Measurements from ENCODE around the gene RORC.

The RORC gene

DNA sequence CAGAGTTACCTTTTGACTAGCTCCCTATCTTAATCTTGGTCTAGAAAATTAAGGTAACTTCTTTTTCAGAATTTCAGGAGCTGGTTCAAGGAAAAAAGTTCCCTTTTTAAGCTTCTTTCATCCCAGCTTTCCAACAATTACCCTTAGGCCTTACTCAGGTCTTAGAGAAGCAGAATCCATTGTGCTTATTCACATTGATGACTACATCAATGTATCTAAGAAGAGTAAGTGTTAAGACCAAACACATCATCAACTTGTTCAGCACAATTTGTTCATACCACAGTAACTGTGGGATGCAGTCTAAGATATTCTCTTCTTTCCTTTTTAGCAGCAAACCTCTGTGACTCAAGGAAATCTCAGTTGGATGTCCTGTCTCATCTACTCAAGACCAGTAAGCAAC is 72.4 kb downstream of the RORC start:
- Histone ChIP-seq H3K27me3 (ENCODE audit: control insufficient read depth, insufficient read depth, low read length) (no peaks in the 10 kb centered on the region), H3K36me3 (ENCODE audit: control insufficient read depth, insufficient read depth, low read length) (peaks cover 18% of the 10 kb centered on the region), H3K27ac (ENCODE audit: low read length) (no peak overlapping the region), H3K4me1 (ENCODE audit: control insufficient read depth, insufficient read depth, low read length) (peaks cover 1% of the 10 kb centered on the region; the same call in 1 of the 2 replicates), H3K9me3 (ENCODE audit: control insufficient read depth, insufficient read depth, low read length) (no peaks in the 10 kb centered on the region), H3K4me3 (ENCODE audit: low read length) (no peak overlapping the region)
- no peak for DNase-seq (ENCODE audit: low read depth, low spot score)

DNA sequence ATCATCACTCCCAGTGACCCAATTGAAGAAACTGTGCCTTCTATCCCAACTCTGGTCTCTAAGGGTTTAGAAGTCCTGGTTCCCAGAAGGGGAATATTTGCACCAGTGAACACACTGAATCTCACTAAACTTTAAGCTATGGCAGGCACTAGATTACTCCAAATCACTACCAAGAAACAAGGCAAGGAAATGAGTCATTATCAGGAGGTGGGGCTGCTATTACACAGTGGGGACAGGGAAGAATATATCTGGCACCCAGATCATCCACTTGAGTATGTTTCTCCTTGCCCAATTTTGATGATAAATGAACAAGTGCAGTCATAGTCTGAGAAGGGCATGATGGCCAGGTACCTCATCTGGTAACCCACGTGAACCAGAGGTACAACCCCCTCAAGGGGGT is 75.3 kb downstream of the RORC start:
- WGBS (ENCODE audit: insufficient coverage, insufficient read length) = no CpG with 5 or more reads among the region's 1 CpG
- DNase-seq (ENCODE audit: low read depth, low spot score) = no peak

More for the DNA sequence above, 75.3 kb downstream of the RORC start:
- Histone ChIP-seq H3K27me3 (ENCODE audit: control insufficient read depth, insufficient read depth, low read length) (no peaks in the 10 kb centered on the region), H3K9me3 (ENCODE audit: control insufficient read depth, insufficient read depth, low read length) (no peaks in the 10 kb centered on the region), H3K36me3 (ENCODE audit: control insufficient read depth, insufficient read depth, low read length) (peaks cover 12% of the 10 kb centered on the region), H3K4me3 (ENCODE audit: low read length) (no peak overlapping the region), H3K4me1 (ENCODE audit: control insufficient read depth, insufficient read depth, low read length) (no peaks in the 10 kb centered on the region), H3K27ac (ENCODE audit: low read length) (no peak overlapping the region)

All from iPS DF 6.9 (cell line).